GM21390 (cell line): Measurements from ENCODE around the gene ARL2BP.
"Not testable (repeated sequence)": the region's sequence is repeated elsewhere in the genome, so short reads cannot be mapped to it uniquely, and the experiment has no call there.

ENCODE experiments used
- ATAC-seq: cut with Tn5 transposase; IDR thresholded peaks from one replicate; pipeline ENCODE4 v1.9.1; 2021; ENCODE audit not compliant: unreplicated experiment

The ARL2BP gene

DNA sequence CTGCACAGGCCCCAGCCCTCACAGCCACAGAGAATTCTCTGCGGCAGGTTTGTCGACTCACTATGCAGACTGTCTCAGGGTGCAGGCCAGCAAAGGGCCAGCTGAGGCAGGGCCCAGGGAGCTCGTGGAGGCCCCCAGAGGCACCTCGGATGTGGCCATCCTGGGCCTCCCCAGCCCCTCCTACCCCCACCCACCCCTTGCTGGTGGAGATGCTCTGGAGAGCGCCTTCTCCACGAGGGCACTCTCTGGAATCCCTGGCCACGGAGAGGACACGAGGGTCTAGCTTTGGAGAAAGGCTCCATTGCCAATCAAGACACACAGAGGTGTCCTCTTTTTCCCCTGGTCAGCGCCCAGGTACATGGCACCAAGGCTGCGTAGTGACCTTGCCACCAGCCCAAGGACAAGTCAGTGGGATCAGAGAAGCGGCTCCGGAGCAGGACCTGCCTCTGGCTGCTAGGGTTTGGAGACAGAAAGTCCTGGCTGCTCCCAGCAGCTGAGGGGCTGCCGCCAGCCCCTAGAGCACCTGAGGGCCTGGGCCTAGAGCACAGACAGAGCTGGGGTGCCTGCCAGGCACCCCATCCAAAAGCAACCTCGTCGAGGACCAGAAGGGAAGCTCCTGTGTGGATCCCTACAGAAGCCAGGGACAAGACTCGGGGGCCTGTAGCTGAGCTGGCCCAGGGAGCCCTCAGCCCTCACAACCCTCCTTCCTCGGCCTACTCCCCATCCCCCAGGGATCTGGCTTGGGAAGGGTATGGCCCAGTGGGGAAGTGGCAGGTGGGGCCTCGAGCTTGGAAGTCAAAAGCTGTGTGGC lies 18.7 kb downstream of the ARL2BP start:
- no peak for ATAC-seq

GRCh38 chr16:57264381-57264780 lies 19.3 kb downstream of the ARL2BP start:
- no peak for ATAC-seq

- ATAC-seq = no peak
These were observed 19.9 kb downstream of the ARL2BP start for GRCh38 chr16:57264950-57265371.

DNA sequence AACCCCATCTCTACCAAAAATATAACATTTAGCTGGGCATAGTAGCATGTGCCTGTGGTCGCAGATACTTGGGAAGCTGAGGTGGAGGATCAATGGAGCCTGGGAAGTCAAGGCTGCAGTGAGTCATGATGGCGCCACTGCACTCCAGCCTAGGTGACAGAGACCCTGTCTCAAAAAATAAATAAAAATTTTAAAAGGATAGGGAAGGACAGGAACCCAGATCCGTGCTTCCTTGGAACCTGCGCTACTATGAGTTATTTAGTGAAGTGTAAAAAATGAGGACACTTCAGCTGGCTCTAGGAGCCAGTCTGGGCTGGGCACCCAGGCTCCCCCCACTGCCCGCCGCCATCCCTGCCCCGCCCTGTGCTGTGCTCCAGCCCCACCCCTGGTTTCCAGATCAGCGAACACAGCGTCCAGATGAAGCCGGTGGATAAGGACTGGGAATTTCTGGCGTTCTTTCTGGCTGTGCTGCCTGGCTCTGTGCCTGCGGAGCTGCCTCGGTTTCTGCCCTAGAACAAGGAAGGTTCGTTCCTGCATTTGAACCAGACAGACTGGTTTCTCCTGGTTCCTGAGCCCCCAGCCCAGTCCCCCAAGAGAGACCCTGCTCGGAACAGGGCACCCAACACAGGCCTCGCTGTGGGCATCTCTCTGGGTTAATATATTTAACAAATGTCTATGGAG lies 20.9 kb downstream of the ARL2BP start:
- no peak for ATAC-seq

- no peak for ATAC-seq
These were observed 21.6 kb downstream of the ARL2BP start for GRCh38 chr16:57266531-57267260.

GRCh38 chr16:57267343-57267742 lies 22.3 kb downstream of the ARL2BP start:
- not testable (repeated sequence) for ATAC-seq

DNA sequence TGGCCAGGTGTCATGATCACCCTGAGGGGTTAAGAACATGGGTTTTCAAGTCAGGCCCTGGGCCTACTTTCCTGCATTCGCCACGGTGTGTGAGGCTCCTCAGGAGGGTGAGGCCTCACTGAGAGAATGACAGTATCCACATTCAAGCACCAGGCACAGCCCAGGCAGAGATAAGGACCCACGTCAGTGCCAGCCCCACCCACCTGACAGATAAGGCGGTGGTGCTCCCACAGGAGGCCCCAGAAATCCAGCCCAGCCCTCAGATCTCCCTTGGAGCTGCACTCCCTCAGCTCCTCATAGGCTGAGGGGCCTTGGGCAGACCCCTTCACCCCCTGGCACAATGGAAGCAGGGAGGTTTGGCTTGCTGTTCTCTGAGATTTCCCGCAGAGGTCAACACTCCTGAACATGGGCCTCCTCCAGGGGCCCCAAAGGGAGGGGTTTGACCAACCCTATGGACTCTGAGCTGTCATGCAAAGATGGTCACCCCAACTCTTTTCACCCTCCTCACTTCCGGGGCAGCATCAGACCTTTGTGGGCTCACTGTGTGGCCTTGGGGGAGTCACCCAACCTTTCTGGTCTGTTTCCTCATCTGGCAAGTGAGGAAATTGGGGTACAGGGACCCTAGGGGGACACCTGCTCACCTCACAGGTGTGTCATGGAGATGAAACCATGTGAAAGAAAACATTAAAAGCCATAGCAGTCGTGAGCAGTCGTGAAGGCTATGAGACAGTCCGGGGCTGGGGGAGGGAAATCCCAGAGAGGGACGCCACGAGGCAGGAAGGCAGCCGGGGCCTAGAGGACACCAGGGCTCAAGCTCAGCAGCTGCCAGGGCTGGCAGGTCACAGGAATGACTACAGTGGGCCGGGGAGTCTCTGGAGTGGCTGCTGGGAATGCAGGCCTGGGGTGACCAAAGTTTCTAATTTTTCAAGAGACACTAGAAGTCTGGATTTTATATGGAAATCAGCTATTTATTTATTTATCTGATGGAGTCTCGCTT lies 24.0 kb downstream of the ARL2BP start:
- ATAC-seq = no peak

- ATAC-seq = no peak
These were observed 25.4 kb downstream of the ARL2BP start for GRCh38 chr16:57270221-57271062.

DNA sequence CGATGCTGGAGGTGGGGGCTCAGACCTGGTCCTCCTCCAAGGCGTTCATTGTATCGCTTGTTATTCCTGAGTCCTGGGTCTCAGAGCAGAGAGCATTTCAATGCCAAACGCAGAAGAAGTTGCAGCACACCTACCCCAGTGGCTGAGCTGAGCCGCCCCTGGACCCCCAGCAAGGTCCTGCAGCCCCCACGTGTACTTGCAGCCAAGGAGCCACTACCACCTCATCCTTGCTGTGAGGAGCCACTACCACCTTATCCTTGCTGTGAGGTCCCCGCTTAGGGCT lies 25.9 kb downstream of the ARL2BP start:
- no peak for ATAC-seq

GRCh38 chr16:57271867-57272495 lies 26.9 kb downstream of the ARL2BP start:
- ATAC-seq = no peak

DNA sequence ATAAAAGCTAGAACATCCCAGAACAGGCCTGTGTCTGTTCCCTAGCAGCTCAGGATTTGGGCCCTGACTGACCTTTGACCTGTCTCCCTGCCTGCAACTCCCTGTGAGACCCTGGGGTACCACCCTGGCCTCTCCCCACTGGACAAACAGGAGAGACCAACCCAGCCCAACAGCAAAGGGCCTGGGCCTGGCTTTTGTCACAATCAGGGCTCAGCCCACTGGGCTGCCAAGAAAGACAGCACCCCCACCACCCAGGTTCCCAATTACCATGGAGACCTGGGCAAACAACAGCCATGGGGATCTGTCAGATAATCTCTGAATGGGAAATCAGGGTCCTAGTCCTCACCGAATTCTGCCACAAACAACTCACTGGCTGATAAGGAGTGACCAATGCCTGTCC lies 28.3 kb downstream of the ARL2BP start:
- ATAC-seq = no peak

DNA sequence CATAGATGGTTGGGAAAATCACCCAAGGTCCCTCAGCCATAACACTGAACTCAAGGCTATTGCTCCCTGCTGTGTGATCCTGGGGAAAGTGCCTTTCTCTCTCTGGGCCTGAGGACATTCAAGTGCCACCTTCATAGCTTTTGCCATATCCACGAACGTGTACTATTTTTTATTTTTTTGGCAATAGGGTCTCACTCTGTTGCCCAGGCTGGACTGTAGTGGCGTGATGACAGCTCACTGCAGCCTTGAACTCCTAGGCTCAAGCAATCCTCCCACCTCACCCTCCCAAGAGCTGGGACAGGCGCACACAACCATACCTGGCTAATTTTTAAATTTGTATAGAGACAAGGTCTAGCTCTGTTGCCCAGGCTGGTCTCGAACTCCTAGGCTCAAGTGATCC lies 28.8 kb downstream of the ARL2BP start:
- ATAC-seq = no peak

DNA sequence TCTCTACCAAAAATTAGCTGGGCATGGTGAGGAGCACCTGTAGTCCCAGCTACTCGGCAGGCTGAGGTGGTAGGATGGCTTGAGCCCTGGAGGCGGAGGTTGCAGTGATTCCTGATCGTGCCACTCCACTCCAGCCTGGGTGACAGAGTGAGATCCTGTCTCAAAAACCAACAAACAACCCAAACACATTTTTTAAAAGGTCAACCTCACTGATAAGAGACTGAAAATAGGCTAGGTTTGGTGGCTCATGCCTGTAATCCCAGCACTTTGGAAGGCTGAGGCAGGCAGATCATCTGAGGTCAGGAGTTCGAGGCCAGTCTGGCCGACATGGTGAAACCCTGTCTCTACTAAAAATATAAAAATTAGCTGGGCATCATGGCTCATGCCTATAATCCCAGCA lies 30.9 kb downstream of the ARL2BP start:
- ATAC-seq = not testable (repeated sequence)

GRCh38 chr16:57276596-57276995 lies 31.5 kb downstream of the ARL2BP start:
- ATAC-seq = no peak

DNA sequence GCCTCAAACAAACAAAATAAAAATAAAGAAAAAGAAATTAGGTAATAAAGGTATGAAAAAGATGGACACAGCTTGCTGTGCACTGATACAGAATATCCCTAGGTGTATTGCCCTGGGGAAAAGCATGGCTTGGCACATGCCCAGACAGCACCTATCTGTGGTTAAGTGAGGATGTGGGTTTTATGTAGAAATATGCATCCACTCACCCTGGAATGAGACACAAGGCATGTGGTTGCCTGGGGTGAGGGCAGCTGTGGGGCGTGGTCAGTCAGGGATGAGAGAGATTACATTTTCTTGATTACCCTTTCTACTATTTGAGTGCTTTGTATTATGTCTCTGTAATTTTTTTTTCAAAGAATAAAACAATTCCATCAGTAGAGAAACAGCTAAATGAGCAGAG lies 32.5 kb downstream of the ARL2BP start:
- ATAC-seq = no peak

GRCh38 chr16:57278494-57278893 lies 33.4 kb downstream of the ARL2BP start:
- no peak for ATAC-seq

DNA sequence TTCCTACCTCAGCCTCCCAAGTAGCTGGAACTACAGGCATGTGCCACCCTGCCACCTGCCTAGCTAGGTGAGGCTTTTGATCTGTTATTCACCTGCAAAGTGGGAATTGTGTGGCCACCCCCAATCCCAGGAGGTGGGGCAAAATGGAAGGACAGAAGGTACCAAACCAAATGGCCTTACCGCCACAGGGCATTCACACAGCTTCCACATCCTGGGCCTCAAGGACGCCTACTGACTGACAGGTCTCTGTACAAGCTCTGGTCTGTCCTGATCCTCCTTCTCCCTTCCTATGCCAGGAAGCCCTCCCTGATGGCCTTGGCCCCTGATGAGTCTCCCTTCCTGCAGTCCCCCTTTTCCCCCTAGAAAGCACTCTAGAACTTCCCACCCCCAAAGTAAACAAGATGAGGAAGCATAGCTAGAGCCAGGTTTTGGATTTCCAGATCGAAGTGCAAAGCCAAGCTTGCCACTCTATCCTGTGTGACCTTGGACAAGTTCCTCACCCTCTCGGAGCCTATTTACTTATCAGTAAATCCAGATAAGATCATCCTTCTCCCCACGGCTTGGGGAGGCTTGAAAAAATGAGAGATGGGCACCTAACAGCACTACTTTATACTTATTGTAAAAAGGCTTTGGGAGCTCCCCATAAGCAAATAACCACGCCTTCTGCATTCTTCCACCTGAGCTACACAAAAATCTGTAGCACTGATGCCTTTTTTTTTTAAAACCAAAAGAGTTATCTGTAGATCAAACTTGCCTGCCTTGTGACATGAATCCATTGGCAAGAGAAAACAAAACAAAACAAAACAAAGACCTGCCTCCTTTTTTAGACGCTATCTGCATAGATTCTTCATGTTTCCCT lies 35.0 kb downstream of the ARL2BP start:
- no peak for ATAC-seq

- ATAC-seq = no peak
These were observed 36.7 kb downstream of the ARL2BP start for GRCh38 chr16:57281791-57282190.
